Ishikawa (cell line): ENCODE measurements around the gene CNTNAP2.

Experiments used
- CEBPB ChIP-seq: IDR thresholded peaks from 2 replicates; pipeline ENCODE4 v1.6.1; 2012
- CREB1 ChIP-seq: IDR thresholded peaks from 2 replicates; pipeline ENCODE4 v1.6.1; 2012; ENCODE audit warnings: low read depth
- EGR1 ChIP-seq: IDR thresholded peaks from 2 replicates; pipeline ENCODE4 v1.6.1; 2012
- EP300 ChIP-seq: IDR thresholded peaks from 2 replicates; pipeline ENCODE4 v1.6.1; 2012; ENCODE audit warnings: borderline replicate concordance
- FOXM1 ChIP-seq: IDR thresholded peaks from 2 replicates; pipeline ENCODE4 v1.6.1; 2012; ENCODE audit warnings: low read depth, borderline replicate concordance
- MAX ChIP-seq: IDR thresholded peaks from 2 replicates; pipeline ENCODE4 v1.6.1; 2012
- NFIC ChIP-seq: IDR thresholded peaks from 2 replicates; pipeline ENCODE4 v1.6.1; 2012
- RAD21 ChIP-seq: IDR thresholded peaks from 2 replicates; pipeline ENCODE4 v1.6.1; 2012; ENCODE audit warnings: low read depth
- TAF1 ChIP-seq: IDR thresholded peaks from 2 replicates; pipeline ENCODE4 v1.6.1; 2012; ENCODE audit warnings: low read depth, mild to moderate bottlenecking
- TCF12 ChIP-seq: IDR thresholded peaks from 2 replicates; pipeline ENCODE4 v1.6.1; 2012; ENCODE audit warnings: low read depth
- TEAD4 ChIP-seq: IDR thresholded peaks from 2 replicates; pipeline ENCODE4 v1.6.1; 2012
- YY1 ChIP-seq: IDR thresholded peaks from 2 replicates; pipeline ENCODE4 v1.6.1; 2012; ENCODE audit warnings: low read depth
- ZBTB7A ChIP-seq: IDR thresholded peaks from 2 replicates; pipeline ENCODE4 v1.6.1; 2012; ENCODE audit warnings: low read depth
- TF ChIP-seq, protein P1 (sequence below): IDR thresholded peaks from 2 replicates; pipeline ENCODE4 v1.6.1; 2012
- TF ChIP-seq, protein P2 (sequence below): IDR thresholded peaks from 2 replicates; pipeline ENCODE4 v1.6.1; 2012; ENCODE audit warnings: low read depth, mild to moderate bottlenecking

Gene CNTNAP2

DNA sequence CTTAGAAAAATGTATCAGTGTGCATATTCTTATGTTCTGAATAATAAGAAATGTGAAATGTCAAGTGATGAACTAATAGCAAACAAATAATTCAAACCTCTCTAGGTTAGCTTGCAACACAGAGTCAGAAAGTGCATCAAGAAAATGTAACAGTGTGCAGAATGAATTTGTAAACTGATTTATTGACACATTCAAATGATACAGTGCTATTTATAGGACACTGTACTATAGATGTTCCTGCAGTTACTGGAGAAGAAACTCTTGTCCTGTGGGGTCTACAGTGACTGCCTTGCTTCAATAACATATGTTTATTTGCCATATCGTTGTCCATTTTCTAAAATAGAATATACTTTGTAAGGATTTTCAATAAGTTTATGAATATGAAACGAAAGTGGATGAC lies 639.0 kb downstream of the CNTNAP2 start:
- TF ChIP-seq NFIC = no peak
- TF ChIP-seq EP300 = no peak
- no peak for TF ChIP-seq ZBTB7A
- no peak for TF ChIP-seq CREB1
- TF ChIP-seq MAX = no peak
- TF ChIP-seq RAD21 = no peak
- TF ChIP-seq, protein P1, sequence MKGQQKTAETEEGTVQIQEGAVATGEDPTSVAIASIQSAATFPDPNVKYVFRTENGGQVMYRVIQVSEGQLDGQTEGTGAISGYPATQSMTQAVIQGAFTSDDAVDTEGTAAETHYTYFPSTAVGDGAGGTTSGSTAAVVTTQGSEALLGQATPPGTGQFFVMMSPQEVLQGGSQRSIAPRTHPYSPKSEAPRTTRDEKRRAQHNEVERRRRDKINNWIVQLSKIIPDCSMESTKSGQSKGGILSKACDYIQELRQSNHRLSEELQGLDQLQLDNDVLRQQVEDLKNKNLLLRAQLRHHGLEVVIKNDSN = no peak
- TF ChIP-seq EGR1 = no peak
- TF ChIP-seq TEAD4 = no peak
- TF ChIP-seq FOXM1 = no peak

DNA sequence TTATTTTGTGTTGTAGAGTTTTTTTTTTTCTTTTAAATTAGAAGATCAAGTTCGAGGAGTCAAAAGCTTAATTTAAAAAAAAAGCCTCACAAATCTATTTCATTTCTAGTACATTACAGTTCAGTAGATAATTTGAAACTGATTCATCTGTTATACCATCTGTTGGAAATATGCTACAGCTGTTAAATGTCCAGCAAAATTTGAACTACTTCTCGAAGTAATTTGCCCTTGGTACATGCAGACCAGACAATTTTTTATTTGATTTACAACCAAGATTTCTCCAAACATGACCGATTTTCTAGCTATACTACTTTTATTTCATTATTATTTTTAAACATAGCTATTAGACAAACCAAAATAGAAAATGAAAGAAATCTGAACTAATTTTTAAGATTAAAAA lies 647.9 kb downstream of the CNTNAP2 start:
- TF ChIP-seq NFIC (no peak), EP300 (no peak), RAD21 (no peak), TAF1 (no peak), CEBPB (no peak), TCF12 (no peak), FOXM1 (no peak), TEAD4 (no peak)

DNA sequence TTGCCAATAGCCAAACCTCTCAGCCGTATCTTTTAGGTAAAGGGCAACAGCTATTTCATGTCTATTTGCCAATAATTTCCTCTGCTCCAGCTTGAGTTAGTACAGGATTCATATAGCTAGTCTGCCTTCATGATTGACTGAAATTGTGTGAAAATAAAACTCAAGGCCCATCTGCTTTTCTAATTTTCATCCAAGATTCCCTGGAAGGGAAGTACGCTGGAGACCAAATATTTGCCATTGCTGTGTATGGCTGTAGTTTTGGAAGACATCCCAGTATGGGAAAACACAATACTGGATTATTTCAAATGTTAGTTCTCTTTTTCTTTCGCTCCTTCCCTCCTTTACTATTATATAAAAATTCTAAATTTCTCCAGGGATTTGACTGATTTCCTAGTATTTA lies 652.4 kb downstream of the CNTNAP2 start:
- TF ChIP-seq EP300 (no peak), TEAD4 (no peak), YY1 (no peak), CREB1 (no peak), TAF1 (no peak)

- TF ChIP-seq CEBPB = no peak
- peak; percentile 22 for TF ChIP-seq RAD21
- no peak for TF ChIP-seq EGR1
These were observed 656.0 kb downstream of the CNTNAP2 start for GRCh38 chr7:146772601-146773000.

- TF ChIP-seq CEBPB (no peak), EGR1 (no peak), TCF12 (no peak), YY1 (no peak), EP300 (no peak), TEAD4 (no peak)
These were observed 656.9 kb downstream of the CNTNAP2 start for GRCh38 chr7:146773506-146773905.

DNA sequence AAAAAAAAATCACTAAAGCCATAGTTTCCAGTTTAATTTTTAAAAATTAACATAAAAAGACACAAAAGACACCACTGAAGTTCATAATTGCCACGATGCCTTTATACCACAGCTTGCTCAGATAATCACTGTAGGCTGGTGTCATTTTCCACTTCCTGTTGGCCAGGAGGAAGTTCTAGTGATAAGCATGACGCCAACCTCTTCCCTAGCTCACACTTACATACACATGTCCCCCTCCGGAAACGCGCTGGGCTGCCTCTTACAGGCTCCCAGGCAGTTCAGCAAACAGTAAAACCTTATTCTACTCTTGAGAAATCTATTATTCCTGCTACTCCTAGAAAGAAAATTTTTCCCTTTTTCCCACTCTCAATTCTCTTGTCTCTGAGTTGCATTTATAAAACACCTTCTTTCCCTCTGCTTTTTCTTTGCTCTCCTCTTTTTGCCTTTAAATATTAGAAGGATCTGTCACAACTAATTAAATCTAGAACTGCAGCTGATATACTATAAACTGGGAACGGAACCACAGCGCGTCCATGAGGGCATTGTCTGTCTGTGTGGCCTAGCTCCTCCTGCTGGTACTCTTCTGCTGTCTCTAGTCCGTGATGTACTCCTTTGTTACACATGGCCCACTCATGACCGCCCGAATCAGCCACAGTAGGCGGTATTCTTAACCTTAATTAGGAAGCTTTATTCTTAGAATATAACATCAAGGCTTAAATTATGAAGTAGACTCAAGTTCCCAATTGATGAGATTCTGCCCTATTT lies 664.9 kb downstream of the CNTNAP2 start:
- TF ChIP-seq, protein P2, sequence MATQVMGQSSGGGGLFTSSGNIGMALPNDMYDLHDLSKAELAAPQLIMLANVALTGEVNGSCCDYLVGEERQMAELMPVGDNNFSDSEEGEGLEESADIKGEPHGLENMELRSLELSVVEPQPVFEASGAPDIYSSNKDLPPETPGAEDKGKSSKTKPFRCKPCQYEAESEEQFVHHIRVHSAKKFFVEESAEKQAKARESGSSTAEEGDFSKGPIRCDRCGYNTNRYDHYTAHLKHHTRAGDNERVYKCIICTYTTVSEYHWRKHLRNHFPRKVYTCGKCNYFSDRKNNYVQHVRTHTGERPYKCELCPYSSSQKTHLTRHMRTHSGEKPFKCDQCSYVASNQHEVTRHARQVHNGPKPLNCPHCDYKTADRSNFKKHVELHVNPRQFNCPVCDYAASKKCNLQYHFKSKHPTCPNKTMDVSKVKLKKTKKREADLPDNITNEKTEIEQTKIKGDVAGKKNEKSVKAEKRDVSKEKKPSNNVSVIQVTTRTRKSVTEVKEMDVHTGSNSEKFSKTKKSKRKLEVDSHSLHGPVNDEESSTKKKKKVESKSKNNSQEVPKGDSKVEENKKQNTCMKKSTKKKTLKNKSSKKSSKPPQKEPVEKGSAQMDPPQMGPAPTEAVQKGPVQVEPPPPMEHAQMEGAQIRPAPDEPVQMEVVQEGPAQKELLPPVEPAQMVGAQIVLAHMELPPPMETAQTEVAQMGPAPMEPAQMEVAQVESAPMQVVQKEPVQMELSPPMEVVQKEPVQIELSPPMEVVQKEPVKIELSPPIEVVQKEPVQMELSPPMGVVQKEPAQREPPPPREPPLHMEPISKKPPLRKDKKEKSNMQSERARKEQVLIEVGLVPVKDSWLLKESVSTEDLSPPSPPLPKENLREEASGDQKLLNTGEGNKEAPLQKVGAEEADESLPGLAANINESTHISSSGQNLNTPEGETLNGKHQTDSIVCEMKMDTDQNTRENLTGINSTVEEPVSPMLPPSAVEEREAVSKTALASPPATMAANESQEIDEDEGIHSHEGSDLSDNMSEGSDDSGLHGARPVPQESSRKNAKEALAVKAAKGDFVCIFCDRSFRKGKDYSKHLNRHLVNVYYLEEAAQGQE = no peak
- TF ChIP-seq ZBTB7A (no peak), YY1 (no peak), RAD21 (no peak), TAF1 (no peak), MAX (no peak), TEAD4 (no peak)

DNA sequence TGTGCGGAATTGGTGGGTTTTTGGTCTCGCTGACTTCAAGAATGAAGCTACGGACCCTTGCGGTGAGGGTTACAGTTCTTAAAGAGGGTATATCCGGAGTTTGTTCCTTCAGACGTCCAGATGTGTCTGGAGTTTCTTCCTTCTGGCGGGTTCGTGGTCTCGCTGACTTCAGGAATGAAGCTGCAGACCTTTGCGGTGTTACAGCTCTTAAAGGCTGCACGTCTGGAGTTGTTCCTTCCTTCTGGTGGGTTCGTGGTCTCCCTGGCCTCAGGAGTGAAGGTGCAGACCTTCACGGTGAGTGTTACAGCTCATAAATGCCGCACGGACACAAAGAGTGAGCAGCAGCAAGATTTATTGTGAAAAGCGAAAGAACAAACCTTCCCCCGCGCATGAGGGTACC lies 670.7 kb downstream of the CNTNAP2 start:
- TF ChIP-seq, protein P2 = no peak
- TF ChIP-seq YY1 = no peak
- no peak for TF ChIP-seq TCF12
- no peak for TF ChIP-seq NFIC
- no peak for TF ChIP-seq TAF1
- TF ChIP-seq EP300 = no peak
- no peak for TF ChIP-seq MAX
